ENCODE measurements around the gene ACTA2.

Gene ACTA2

DNA sequence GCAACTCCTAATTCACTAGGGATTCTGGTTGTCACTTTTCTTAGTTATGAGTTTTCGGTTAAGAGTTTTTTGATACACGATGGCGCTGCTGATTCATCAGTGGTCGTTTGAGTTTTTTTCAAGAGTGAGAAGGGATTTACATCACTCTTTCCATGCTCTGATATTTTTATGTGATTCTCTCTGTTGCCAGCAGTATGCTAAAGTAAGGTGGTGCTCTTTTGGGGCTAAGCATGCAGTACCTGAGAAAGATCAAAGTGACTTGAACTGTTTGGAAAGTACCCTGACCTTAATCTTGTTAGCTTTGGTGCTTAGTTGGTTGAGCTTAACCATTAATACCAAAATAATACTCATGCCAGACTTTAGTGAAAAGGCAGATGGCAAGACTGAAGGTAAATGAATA is 44.4 kb downstream of the ACTA2 start:
- no peak overlapping the region for H3K4me3 ChIP-seq (ENCODE audit: low read depth, low read length)
- H3K79me2 ChIP-seq (ENCODE audit: control insufficient read depth, insufficient read depth, low read length, unreplicated experiment), result no peaks in the 10 kb centered on the region
- H3K27ac ChIP-seq (ENCODE audit: low read depth, low read length), result no peak overlapping the region
- H3K36me3 ChIP-seq (ENCODE audit: insufficient read depth, low read length), result peaks cover 4% of the 10 kb centered on the region; the same call in 1 of the 2 replicates
- no peaks in the 10 kb centered on the region for H3K27me3 ChIP-seq (ENCODE audit: insufficient read depth, low read length)
- H2AFZ ChIP-seq (ENCODE audit: low read length, unreplicated experiment), result no peak overlapping the region
- H3K4me1 ChIP-seq (ENCODE audit: control insufficient read depth, insufficient read depth, low read length, unreplicated experiment), result no peaks in the 10 kb centered on the region

DNA sequence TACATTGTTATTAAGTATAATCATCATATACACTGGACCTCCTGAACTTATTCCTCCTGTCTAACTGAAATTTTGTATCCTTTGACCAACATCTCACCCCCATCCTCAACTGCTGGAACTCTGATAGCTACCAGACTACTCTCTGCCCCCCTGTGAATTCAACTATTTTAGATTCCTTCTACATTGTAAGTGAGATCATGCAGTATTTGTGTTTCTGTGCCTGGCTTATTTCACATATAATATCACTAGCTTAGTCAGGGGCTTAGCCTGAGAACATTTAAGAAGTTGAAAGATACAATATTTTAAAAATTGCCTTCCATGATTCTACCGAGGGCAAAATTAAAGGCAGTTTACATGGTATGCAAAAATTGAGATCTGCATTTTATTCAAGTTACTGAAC is 45.7 kb downstream of the ACTA2 start:
- Histone ChIP-seq H3K79me2 (ENCODE audit: control insufficient read depth, insufficient read depth, low read length, unreplicated experiment) (no peaks in the 10 kb centered on the region), H3K4me1 (ENCODE audit: control insufficient read depth, insufficient read depth, low read length, unreplicated experiment) (peaks cover 3% of the 10 kb centered on the region), H2AFZ (ENCODE audit: low read length, unreplicated experiment) (no peak overlapping the region), H3K27me3 (ENCODE audit: insufficient read depth, low read length) (no peaks in the 10 kb centered on the region), H3K27ac (ENCODE audit: low read depth, low read length) (no peak overlapping the region), H3K36me3 (ENCODE audit: insufficient read depth, low read length) (peaks cover 8% of the 10 kb centered on the region; the same call in 1 of the 2 replicates), H3K4me3 (ENCODE audit: low read depth, low read length) (no peak overlapping the region)

DNA sequence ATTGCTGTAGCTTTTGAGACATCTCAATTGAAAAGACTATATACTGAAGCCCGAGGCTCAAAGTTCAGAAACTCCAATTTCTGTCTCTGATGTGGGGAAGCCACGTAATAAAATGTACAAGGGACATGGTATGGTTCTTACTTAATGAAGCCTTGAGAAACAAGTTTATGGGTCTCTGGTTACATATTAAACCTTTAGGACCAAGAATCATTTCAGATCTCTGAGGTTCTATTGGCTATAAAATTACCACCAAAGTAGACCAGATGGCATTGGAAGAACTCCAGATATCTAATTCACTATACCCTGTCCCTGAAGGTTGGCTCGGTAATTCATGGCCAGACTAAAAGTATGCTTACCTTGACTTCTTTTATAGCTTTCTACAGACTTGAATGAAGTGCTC is 48.9 kb downstream of the ACTA2 start:
- H2AFZ ChIP-seq (ENCODE audit: low read length, unreplicated experiment), result no peak overlapping the region
- H3K4me3 ChIP-seq (ENCODE audit: low read depth, low read length), result no peak overlapping the region
- peaks cover 6% of the 10 kb centered on the region for H3K79me2 ChIP-seq (ENCODE audit: control insufficient read depth, insufficient read depth, low read length, unreplicated experiment)
- peaks cover 18% of the 10 kb centered on the region for H3K4me1 ChIP-seq (ENCODE audit: control insufficient read depth, insufficient read depth, low read length, unreplicated experiment)
- H3K27ac ChIP-seq (ENCODE audit: low read depth, low read length), result no peak overlapping the region
- no peaks in the 10 kb centered on the region for H3K27me3 ChIP-seq (ENCODE audit: insufficient read depth, low read length)
- H3K36me3 ChIP-seq (ENCODE audit: insufficient read depth, low read length), result peaks cover 8% of the 10 kb centered on the region; the same call in 1 of the 2 replicates

DNA sequence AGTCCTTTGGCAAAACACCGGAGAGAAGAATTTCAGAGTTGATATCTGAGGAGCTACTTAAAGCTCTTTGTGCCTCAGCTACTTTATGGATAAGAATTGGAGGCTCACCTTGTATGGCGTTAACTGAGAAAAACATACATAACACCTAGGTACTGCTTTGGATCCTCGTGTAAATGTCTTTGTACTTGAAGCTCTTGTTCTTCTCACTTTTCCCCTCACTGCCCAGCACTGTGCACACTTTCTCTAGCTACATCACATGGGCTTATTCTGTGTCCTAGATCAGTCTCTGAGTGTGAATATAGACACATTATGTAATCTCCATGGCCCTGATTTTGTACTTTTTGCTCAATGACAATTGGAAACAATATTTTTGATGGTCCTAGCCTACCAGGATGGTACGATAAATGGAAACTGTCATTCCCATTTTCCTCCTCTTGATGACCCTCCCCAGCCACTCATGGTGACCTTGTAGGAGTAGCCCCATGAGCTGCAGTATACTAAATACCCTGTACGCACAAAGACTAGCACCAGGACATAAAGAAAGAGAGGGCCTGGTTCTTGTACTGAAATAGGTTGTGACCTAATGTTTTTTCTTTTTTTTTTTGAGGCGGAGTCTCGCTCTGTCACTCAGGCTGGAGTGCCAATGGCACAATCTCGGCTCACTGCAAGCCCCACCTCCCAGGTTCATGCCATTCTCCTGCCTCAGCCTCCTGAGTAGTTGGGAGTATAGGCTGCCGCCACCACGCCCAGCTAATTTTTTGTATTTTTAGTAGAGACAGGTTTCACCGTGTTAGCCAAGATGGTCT is 50.4 kb downstream of the ACTA2 start:
- Histone ChIP-seq H2AFZ (ENCODE audit: low read length, unreplicated experiment) (no peak overlapping the region), H3K79me2 (ENCODE audit: control insufficient read depth, insufficient read depth, low read length, unreplicated experiment) (peaks cover 16% of the 10 kb centered on the region), H3K27me3 (ENCODE audit: insufficient read depth, low read length) (no peaks in the 10 kb centered on the region), H3K36me3 (ENCODE audit: insufficient read depth, low read length) (peaks cover 8% of the 10 kb centered on the region; the same call in 1 of the 2 replicates), H3K4me3 (ENCODE audit: low read depth, low read length) (no peak overlapping the region), H3K4me1 (ENCODE audit: control insufficient read depth, insufficient read depth, low read length, unreplicated experiment) (peaks cover 26% of the 10 kb centered on the region), H3K27ac (ENCODE audit: low read depth, low read length) (peak overlapping the region; percentile 40; the same call in 1 of the 2 replicates)

DNA sequence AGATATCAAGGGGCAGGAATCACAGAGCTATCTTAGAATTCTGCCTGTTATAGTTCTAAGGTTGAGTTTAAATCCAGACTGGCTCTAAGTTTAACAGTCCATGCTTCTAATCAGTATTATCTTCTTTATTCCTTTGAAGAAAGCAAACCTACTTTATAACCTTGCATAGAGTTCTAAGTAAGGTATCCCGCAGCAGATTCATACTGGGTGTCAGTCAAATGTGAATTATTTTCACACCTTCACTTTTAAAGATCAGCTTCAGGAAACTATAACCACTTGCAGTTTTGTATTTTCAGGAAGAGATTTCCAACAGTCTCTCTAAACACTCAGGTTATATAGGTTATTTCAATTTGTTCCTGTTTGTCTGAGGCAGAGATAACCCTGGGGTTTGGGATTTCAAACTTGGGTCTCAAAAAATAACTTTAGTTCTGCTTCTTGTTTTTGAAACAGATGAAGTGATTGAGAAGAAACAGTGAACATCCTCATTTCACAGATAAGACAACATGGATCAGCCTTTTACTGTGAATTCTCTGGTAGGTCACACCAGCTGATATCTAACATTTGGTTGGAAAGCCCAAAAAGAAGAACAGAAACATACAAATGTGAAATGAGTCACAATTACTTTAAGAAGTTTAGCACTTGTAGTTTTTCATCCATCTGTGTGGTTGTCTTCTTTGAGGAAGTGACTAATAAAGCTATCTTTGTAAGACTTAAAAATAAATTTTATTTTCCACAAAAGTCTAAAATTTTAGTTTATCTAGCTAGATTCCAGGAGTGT is 51.2 kb downstream of the ACTA2 start:
- Histone ChIP-seq H3K4me1 (ENCODE audit: control insufficient read depth, insufficient read depth, low read length, unreplicated experiment) (peaks cover 34% of the 10 kb centered on the region), H3K36me3 (ENCODE audit: insufficient read depth, low read length) (peaks cover 8% of the 10 kb centered on the region; the same call in 1 of the 2 replicates), H3K4me3 (ENCODE audit: low read depth, low read length) (no peak overlapping the region), H3K27ac (ENCODE audit: low read depth, low read length) (peak overlapping the region; percentile 40; the same call in 1 of the 2 replicates), H3K79me2 (ENCODE audit: control insufficient read depth, insufficient read depth, low read length, unreplicated experiment) (peaks cover 22% of the 10 kb centered on the region), H2AFZ (ENCODE audit: low read length, unreplicated experiment) (no peak overlapping the region), H3K27me3 (ENCODE audit: insufficient read depth, low read length) (no peaks in the 10 kb centered on the region)

DNA sequence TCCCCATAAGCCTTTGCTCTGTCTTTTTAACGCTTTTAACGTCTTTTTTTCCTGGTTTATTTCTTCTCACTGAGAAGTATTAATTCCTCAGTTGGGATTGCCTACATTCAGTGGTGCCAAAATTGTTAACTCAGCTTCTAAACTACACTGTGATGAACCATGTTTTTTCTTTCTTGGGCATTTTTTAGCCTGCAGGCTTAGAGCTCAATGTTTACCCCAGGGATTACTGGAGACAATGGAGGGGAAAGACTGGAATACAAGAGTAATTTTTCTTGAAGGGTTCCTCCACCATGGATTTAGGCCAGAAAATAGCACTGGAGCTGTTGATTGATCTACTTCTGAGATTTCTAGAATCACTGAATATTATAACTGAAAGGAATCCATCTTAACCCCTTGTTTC is 52.7 kb downstream of the ACTA2 start:
- no peaks in the 10 kb centered on the region for H3K27me3 ChIP-seq (ENCODE audit: insufficient read depth, low read length)
- no peak overlapping the region for H3K4me3 ChIP-seq (ENCODE audit: low read depth, low read length)
- no peak overlapping the region for H3K27ac ChIP-seq (ENCODE audit: low read depth, low read length)
- H3K4me1 ChIP-seq (ENCODE audit: control insufficient read depth, insufficient read depth, low read length, unreplicated experiment), result peaks cover 44% of the 10 kb centered on the region
- no peak overlapping the region for H2AFZ ChIP-seq (ENCODE audit: low read length, unreplicated experiment)
- H3K79me2 ChIP-seq (ENCODE audit: control insufficient read depth, insufficient read depth, low read length, unreplicated experiment), result peaks cover 34% of the 10 kb centered on the region
- H3K36me3 ChIP-seq (ENCODE audit: insufficient read depth, low read length), result 0 out of 2 replicates have a peak, but pooled peaks cover 8% of the 10 kb centered on the region

DNA sequence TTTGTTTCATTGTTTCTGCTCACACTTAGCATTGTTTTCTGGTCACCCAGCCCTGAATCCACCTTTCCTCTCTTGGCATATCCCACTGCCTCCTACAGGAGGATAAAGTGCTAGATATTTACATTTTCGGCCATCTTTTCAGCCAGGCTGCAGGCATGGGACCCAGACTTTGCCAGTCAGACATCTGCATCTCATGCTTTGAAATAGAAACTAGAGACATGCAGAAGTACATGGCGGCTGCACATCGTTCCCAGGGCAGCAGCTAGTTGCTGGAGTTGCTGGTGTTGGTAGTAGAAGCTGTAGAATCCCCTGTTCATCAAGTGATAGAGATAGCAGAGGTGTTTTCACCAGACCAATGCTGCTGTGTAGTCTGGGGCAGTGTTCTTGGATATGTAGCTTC is 53.8 kb downstream of the ACTA2 start:
- Histone ChIP-seq H3K4me3 (ENCODE audit: low read depth, low read length) (no peak overlapping the region), H3K27ac (ENCODE audit: low read depth, low read length) (no peak overlapping the region), H3K36me3 (ENCODE audit: insufficient read depth, low read length) (0 out of 2 replicates have a peak, but pooled peaks cover 4% of the 10 kb centered on the region), H2AFZ (ENCODE audit: low read length, unreplicated experiment) (no peak overlapping the region), H3K79me2 (ENCODE audit: control insufficient read depth, insufficient read depth, low read length, unreplicated experiment) (peaks cover 35% of the 10 kb centered on the region), H3K4me1 (ENCODE audit: control insufficient read depth, insufficient read depth, low read length, unreplicated experiment) (peaks cover 49% of the 10 kb centered on the region), H3K27me3 (ENCODE audit: insufficient read depth, low read length) (no peaks in the 10 kb centered on the region)

DNA sequence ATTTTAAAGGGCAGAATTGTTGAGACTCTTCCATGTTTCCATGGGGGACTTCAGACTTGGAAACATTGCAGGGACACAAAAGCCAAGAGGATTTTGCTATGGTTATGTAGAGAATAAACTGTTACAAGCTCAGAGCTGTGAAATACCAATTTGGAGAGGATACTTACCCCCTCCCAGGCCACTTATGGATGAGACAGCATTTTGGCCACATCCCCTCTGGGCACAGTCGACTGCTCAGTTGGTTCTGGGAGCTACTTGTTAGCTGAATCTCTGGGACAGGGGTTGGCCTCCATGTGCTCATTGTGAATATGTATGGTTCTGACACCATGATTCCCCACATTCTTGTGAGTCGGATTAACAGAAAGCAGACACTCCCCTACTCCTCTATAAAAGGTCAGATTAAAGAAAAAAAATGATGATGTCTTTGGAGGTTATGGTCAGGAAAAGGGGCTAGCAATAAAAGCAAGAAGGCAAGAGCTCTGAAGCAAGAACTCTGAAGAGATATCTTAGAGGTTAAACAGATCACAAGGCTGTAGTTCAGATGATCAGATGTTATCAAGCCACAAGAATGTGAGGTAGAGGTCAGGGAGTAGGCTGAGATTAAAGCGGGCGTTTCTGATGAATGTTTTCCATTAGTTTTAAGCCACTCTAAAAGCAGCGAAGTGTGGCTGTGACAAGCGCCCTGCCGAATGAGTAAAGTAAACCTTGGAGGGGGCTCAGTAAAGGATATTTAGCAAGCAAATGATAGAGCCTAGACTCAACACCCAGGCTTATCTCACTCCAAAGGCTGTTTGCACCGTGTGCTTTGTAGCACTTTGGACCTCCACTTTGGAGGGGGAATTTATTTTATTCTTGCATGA is 55.3 kb downstream of the ACTA2 start:
- Histone ChIP-seq H3K4me1 (ENCODE audit: control insufficient read depth, insufficient read depth, low read length, unreplicated experiment) (peaks cover 60% of the 10 kb centered on the region), H3K4me3 (ENCODE audit: low read depth, low read length) (no peak overlapping the region), H3K36me3 (ENCODE audit: insufficient read depth, low read length) (0 out of 2 replicates have a peak, but pooled peaks cover 3% of the 10 kb centered on the region), H3K79me2 (ENCODE audit: control insufficient read depth, insufficient read depth, low read length, unreplicated experiment) (peaks cover 43% of the 10 kb centered on the region), H3K27me3 (ENCODE audit: insufficient read depth, low read length) (no peaks in the 10 kb centered on the region), H2AFZ (ENCODE audit: low read length, unreplicated experiment) (no peak overlapping the region), H3K27ac (ENCODE audit: low read depth, low read length) (peak overlapping the region; percentile 6; the same call in 1 of the 2 replicates)

DNA sequence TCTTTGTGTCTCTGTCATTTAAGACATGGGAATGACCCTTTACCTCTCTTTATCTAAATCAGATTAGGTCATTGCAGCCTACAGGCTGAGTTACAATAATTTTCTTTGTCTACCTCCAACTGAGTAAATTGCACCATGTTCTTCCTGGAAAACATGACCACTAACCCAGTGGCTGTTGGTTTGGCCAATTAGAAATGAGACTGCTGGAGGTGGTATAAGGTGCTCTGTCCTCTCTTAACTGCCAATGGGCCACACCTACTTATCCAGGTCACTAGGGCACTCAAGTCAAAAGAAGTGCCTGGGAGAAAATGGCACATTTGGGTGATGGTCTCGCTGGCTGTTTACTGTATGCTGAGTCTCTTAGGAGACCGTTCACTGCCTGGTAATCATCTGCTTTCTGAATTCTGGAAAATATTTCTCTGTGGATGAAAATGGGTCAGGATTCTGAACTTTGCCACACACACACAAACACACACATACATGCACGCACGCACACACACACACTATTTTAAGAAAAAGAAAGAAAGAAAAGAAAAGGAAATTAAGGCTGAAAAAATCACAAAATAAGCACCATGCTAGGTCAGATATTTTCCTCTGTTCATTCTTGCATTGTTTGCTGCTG is 56.1 kb downstream of the ACTA2 start:
- Histone ChIP-seq H3K4me1 (ENCODE audit: control insufficient read depth, insufficient read depth, low read length, unreplicated experiment) (peaks cover 55% of the 10 kb centered on the region), H3K27ac (ENCODE audit: low read depth, low read length) (peak overlapping the region; percentile 6; the same call in 1 of the 2 replicates), H2AFZ (ENCODE audit: low read length, unreplicated experiment) (no peak overlapping the region), H3K27me3 (ENCODE audit: insufficient read depth, low read length) (no peaks in the 10 kb centered on the region), H3K4me3 (ENCODE audit: low read depth, low read length) (no peak overlapping the region), H3K36me3 (ENCODE audit: insufficient read depth, low read length) (no peaks in the 10 kb centered on the region), H3K79me2 (ENCODE audit: control insufficient read depth, insufficient read depth, low read length, unreplicated experiment) (peaks cover 45% of the 10 kb centered on the region)

DNA sequence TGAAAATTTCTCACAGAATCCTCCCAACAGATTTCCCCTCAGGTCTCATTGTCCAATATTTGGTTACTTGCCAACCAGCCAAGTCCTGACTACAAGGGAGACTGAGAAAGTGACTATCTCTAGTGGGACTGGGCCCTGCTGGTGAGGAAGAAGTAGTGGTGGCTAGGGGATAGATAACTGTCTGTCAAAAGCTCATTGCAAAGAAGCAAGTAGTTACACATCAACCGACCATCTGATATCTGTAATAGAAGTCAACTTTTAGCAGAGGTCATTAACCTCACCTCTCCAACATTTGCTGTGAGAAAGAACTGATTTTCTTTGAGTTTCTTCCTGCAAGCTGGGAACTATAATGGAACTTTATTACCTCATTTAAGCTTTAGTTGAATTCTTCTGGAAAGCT is 57.3 kb downstream of the ACTA2 start:
- Histone ChIP-seq H3K79me2 (ENCODE audit: control insufficient read depth, insufficient read depth, low read length, unreplicated experiment) (peaks cover 52% of the 10 kb centered on the region), H3K27ac (ENCODE audit: low read depth, low read length) (no peak overlapping the region), H3K4me3 (ENCODE audit: low read depth, low read length) (no peak overlapping the region), H3K4me1 (ENCODE audit: control insufficient read depth, insufficient read depth, low read length, unreplicated experiment) (peaks cover 54% of the 10 kb centered on the region), H3K27me3 (ENCODE audit: insufficient read depth, low read length) (no peaks in the 10 kb centered on the region), H3K36me3 (ENCODE audit: insufficient read depth, low read length) (no peaks in the 10 kb centered on the region), H2AFZ (ENCODE audit: low read length, unreplicated experiment) (no peak overlapping the region)
